ENCODE measurements around the gene MS4A4A.

The MS4A4A gene

DNA sequence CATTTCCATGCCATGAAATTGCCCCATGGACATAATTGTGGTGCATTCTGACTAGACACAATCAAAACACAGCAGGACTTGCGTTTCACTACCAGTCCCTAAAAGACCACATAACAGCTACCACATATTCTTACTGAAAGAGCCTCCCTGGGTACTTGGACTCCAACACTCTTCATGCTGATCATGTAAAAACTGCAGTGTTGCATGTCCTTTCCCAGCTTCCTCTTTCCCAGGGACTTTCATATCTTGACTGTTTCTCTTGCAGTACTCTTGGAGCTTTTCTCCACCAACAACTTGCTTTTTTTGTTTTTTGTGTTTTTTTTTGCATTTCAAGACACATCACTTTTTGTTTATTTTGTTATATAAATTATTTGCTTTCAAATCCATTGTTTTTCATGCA is 69.5 kb downstream of the MS4A4A start:
- no peak for DNase-seq (ENCODE audit: low spot score)

GRCh38 chr11:60357771-60358170 is 77.3 kb downstream of the MS4A4A start:
- DNase-seq (ENCODE audit: low spot score), result no peak
